Measurements from ENCODE around the gene SLC25A48.

DNA sequence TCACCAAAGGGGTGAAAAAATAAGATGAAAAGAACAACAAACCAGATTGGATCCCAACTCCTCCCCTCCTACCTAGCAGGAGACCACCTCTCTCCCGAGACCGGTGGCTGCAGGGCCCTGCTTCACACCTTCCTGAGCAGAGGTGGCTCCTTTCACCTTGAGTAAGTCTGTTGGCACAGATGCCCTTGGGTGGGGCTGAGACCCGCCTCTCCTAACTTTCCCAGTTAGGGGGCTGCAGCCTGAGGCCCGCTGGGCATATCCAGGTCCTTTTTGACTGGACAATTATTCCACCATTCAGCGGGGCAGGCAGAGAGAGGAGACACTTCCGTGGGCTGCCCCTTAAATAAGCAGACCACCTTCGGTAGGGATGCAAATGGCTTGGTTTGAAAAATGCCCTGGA, 1.3 kb downstream of the SLC25A48 start:
- TF ChIP-seq CTCF (conservative IDR thresholded peaks at IDR 0.05; ENCODE audit: low read length) (no peak), EZH2phosphoT487 (IDR thresholded peaks at IDR 0.05; ENCODE audit: borderline replicate concordance) (no peak)
